Vagina (tissue), 2 donors: Measurements from ENCODE around the gene ZSCAN2.

ENCODE experiments used
- CTCF ChIP-seq, 3 experiments: fragments of 450-650 bp in 2 of 3; fragments of 200-600 bp in 1 of 3; sonication (generic) in 1 of 3; IDR thresholded peaks; one replicate each; pipeline ENCODE4 v1.5.1; 2017 to 2019; ENCODE audit warnings: antibody characterized with exemption in 3 of 3, mild to moderate bottlenecking in 2 of 3, moderate library complexity in 2 of 3
- POLR2A ChIP-seq, 2 donors: fragments of 450-650 bp; IDR thresholded peaks; one replicate each; pipeline ENCODE4 v1.6.1; 2017; ENCODE audit warnings: antibody characterized with exemption in 2 of 2, mild to moderate bottlenecking in 2 of 2, moderate library complexity in 2 of 2

DNA sequence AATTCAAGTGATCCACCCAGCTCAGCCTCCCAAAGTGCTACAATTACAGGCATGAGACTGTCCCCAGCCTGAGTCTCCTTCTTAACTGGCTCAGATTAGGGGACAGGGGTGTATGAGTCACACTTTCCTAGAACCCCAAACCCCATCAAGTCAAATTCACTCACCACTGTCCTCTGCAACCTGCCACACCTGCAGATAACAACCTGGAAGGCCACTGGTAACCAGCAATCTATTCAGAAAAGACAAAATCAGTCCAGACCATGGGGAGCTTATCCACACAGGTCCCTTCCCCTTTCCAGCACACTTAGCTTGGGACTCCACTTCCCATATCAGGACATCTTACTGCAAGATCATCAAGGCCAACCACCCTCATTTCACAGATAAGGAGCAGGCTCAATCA, 46.9 kb downstream of the ZSCAN2 start:
- TF ChIP-seq POLR2A (IDR thresholded peaks at IDR 0.05) (no peak), CTCF (IDR thresholded peaks at IDR 0.05) (no peak)
